Vagina (tissue), 2 donors: ENCODE measurements around the gene SLC1A4. TPM values are rescaled to one million over a fixed set of nuclear protein-coding genes. Genes with fewer than 3 reads are reported as not detected.

Experiments
- DNase-seq, 2 donors: peaks; one replicate each; pipeline ENCODE4 v3.0.0-alpha.2; 2017; ENCODE audit errors: extremely low spot score in 2 of 2
- H3K27ac ChIP-seq: fragments of 200-600 bp; sonication (generic); one replicate; pipeline ENCODE4 v1.5.1; 2019
- H3K27me3 ChIP-seq: fragments of 200-600 bp; sonication (generic); one replicate; pipeline ENCODE4 v1.5.1; 2019
- H3K36me3 ChIP-seq, 2 donors: fragments of 200-600 bp; sonication (generic); one replicate each; pipeline ENCODE4 v1.5.1; 2017 to 2019
- H3K4me1 ChIP-seq: fragments of 200-600 bp; sonication (generic); one replicate; pipeline ENCODE4 v1.5.1; 2019
- H3K4me3 ChIP-seq, 2 donors: fragments of 200-600 bp; sonication (generic); 1 replicate in 1 of 2; 2 replicates in 1 of 2; pipeline ENCODE4 v1.5.1; 2016 to 2019
- H3K9me3 ChIP-seq: fragments of 200-600 bp; sonication (generic); one replicate; pipeline ENCODE4 v1.5.1; 2019
- CTCF ChIP-seq, 3 experiments: fragments of 450-650 bp in 2 of 3; fragments of 200-600 bp in 1 of 3; sonication (generic) in 1 of 3; IDR thresholded peaks; one replicate each; pipeline ENCODE4 v1.5.1; 2017 to 2019; ENCODE audit warnings: antibody characterized with exemption in 3 of 3, mild to moderate bottlenecking in 2 of 3, moderate library complexity in 2 of 3
- POLR2A ChIP-seq, 2 donors: fragments of 450-650 bp; IDR thresholded peaks; one replicate each; pipeline ENCODE4 v1.6.1; 2017; ENCODE audit warnings: antibody characterized with exemption in 2 of 2, mild to moderate bottlenecking in 2 of 2, moderate library complexity in 2 of 2
- POLR2AphosphoS5 ChIP-seq, 2 donors: sonication (generic); formaldehyde crosslinking; IDR thresholded peaks; one replicate each; pipeline ENCODE4 v1.9.0; 2017; ENCODE audit warnings: antibody characterized with exemption in 2 of 2, mild to moderate bottlenecking in 2 of 2, low read depth in 1 of 2; ENCODE audit not compliant: insufficient read depth in 1 of 2
- intact Hi-C: fragments of 100-400 bp; cut with DNase I; formaldehyde crosslinking; loops from one replicate; pipeline ENCODE4 v1.15.1; 2023
- total RNA-seq: library from RNA; depleted of rRNA; stranded (reverse); fragments of >200 nt; gene quantifications from one replicate; pipeline ENCODE4 v1.2.3, GENCODE V29; 2016

Gene SLC1A4
- total RNA-seq, 1 donor from 2014 or later = 11.5 TPM

GRCh38 chr2:65026704-65027464 is 37.7 kb downstream of the SLC1A4 start:
- Histone ChIP-seq H3K36me3 (no peaks in the 10 kb centered on the region), H3K4me3 (no peak overlapping the region), H3K9me3 (no peaks in the 10 kb centered on the region), H3K27ac (no peak overlapping the region), H3K4me1 (peaks cover 9% of the 10 kb centered on the region), H3K27me3 (no peaks in the 10 kb centered on the region)
- no peak for TF ChIP-seq CTCF (IDR thresholded peaks at IDR 0.05)
- no peak for TF ChIP-seq POLR2AphosphoS5 (IDR thresholded peaks at IDR 0.05; ENCODE audit: insufficient read depth in 1 of 2, low read depth in 1 of 2)
- no peak for TF ChIP-seq POLR2A (IDR thresholded peaks at IDR 0.05)
- intact Hi-C loops = no loop called here
- no peak for DNase-seq

GRCh38 chr2:65027616-65028244 is 38.5 kb downstream of the SLC1A4 start:
- peaks cover 17% of the 10 kb centered on the region for H3K4me1 ChIP-seq
- H3K9me3 ChIP-seq = no peaks in the 10 kb centered on the region
- H3K4me3 ChIP-seq = no peak overlapping the region
- H3K27me3 ChIP-seq = no peaks in the 10 kb centered on the region
- no peak for DNase-seq
- intact Hi-C loops = no loop called here
- no peak overlapping the region for H3K27ac ChIP-seq
- TF ChIP-seq POLR2A (IDR thresholded peaks at IDR 0.05) (no peak), CTCF (IDR thresholded peaks at IDR 0.05) (no peak), POLR2AphosphoS5 (IDR thresholded peaks at IDR 0.05; ENCODE audit: insufficient read depth in 1 of 2, low read depth in 1 of 2) (no peak)
- H3K36me3 ChIP-seq = no peaks in the 10 kb centered on the region

GRCh38 chr2:65030476-65031332 is 41.5 kb downstream of the SLC1A4 start:
- TF ChIP-seq CTCF (IDR thresholded peaks at IDR 0.05) = no peak
- TF ChIP-seq POLR2AphosphoS5 (IDR thresholded peaks at IDR 0.05; ENCODE audit: insufficient read depth in 1 of 2, low read depth in 1 of 2) = no peak
- no peak for TF ChIP-seq POLR2A (IDR thresholded peaks at IDR 0.05)
- intact Hi-C loops = no loop called here
- no peaks in the 10 kb centered on the region for H3K27me3 ChIP-seq
- H3K4me1 ChIP-seq = peaks cover 17% of the 10 kb centered on the region
- no peak for DNase-seq
- H3K4me3 ChIP-seq = no peak overlapping the region
- no peaks in the 10 kb centered on the region for H3K9me3 ChIP-seq
- H3K27ac ChIP-seq = no peak overlapping the region
- no peaks in the 10 kb centered on the region for H3K36me3 ChIP-seq

- Histone ChIP-seq H3K27ac (no peak overlapping the region), H3K27me3 (no peaks in the 10 kb centered on the region), H3K9me3 (no peaks in the 10 kb centered on the region), H3K36me3 (no peaks in the 10 kb centered on the region), H3K4me3 (no peak overlapping the region), H3K4me1 (peaks cover 17% of the 10 kb centered on the region)
- TF ChIP-seq POLR2AphosphoS5 (IDR thresholded peaks at IDR 0.05; ENCODE audit: insufficient read depth in 1 of 2, low read depth in 1 of 2) = no peak
- TF ChIP-seq CTCF (IDR thresholded peaks at IDR 0.05) = no peak
- TF ChIP-seq POLR2A (IDR thresholded peaks at IDR 0.05) = no peak
- intact Hi-C loops = no loop called here
- no peak for DNase-seq
These were observed 42.3 kb downstream of the SLC1A4 start for GRCh38 chr2:65031341-65032018.
